Measurements from ENCODE around the gene CHIT1.
"Not testable (repeated sequence)": the region's sequence is repeated elsewhere in the genome, so short reads cannot be mapped to it uniquely, and the experiment has no call there.

CHIT1 gene

GRCh38 chr1:203229471-203230135, at the start of gene CHIT1:
Gene CHIT1, minus strand, starts transcription at chr1:203229673. Its CDS starts 37 bp downstream, at chr1:203229636.
- DNase-seq, result no peak

- DNase-seq, result no peak
Observed at GRCh38 chr1:203278885-203279406, 49.5 kb upstream of the CHIT1 start.

GRCh38 chr1:203278082-203278884, 48.8 kb upstream of the CHIT1 start:
- no peak for DNase-seq

GRCh38 chr1:203276916-203277545, 47.6 kb upstream of the CHIT1 start:
- DNase-seq, result no peak

GRCh38 chr1:203276408-203276807, 46.9 kb upstream of the CHIT1 start:
- no peak for DNase-seq

GRCh38 chr1:203275656-203276272, 46.3 kb upstream of the CHIT1 start:
- no peak for DNase-seq

GRCh38 chr1:203274603-203275381, 45.3 kb upstream of the CHIT1 start:
- no peak for DNase-seq

- DNase-seq, result no peak
Observed at GRCh38 chr1:203273869-203274602, 44.6 kb upstream of the CHIT1 start.

- peak; percentile 52 for DNase-seq
Observed at GRCh38 chr1:203273206-203273868, 43.9 kb upstream of the CHIT1 start.

- no peak for DNase-seq
Observed at GRCh38 chr1:203272633-203273205, 43.2 kb upstream of the CHIT1 start.

- no peak for DNase-seq
Observed at GRCh38 chr1:203271962-203272632, 42.6 kb upstream of the CHIT1 start.

GRCh38 chr1:203271018-203271743, 41.7 kb upstream of the CHIT1 start:
- DNase-seq, result peak; percentile 66

GRCh38 chr1:203270448-203270847, 41.0 kb upstream of the CHIT1 start:
- DNase-seq, result no peak

GRCh38 chr1:203269654-203270020, 40.2 kb upstream of the CHIT1 start:
- DNase-seq, result no peak

GRCh38 chr1:203268901-203269653, 39.6 kb upstream of the CHIT1 start:
- DNase-seq, result peak; percentile 67

- DNase-seq, result no peak
Observed at GRCh38 chr1:203267912-203268311, 38.4 kb upstream of the CHIT1 start.

- peak; percentile 63 for DNase-seq
Observed at GRCh38 chr1:203267347-203267846, 37.9 kb upstream of the CHIT1 start.

- not testable (repeated sequence) for DNase-seq
Observed at GRCh38 chr1:203266140-203266539, 36.7 kb upstream of the CHIT1 start.

All from HCEC 1CT (cell line).